IMR-90 (cell line): ENCODE results near the gene PPP1R14D.

Experiments
- BHLHE40 ChIP-seq: fragments of 150-350 bp; IDR thresholded peaks from 2 replicates; pipeline ENCODE4 v1.6.1; 2016; ENCODE audit warnings: mild to moderate bottlenecking, low read depth, low read length
- CHD1 ChIP-seq: IDR thresholded peaks from 2 replicates; pipeline ENCODE4 v1.6.1; 2012; ENCODE audit warnings: low read depth, low read length, improper control_type of control experiment
- MXI1 ChIP-seq: IDR thresholded peaks from 2 replicates; pipeline ENCODE4 v1.6.1; 2012; ENCODE audit warnings: low read depth, mild to moderate bottlenecking, low read length, moderate library complexity, borderline replicate concordance
- POLR2A ChIP-seq: IDR thresholded peaks from 2 replicates; pipeline ENCODE4 v1.6.1; 2012; ENCODE audit warnings: mild to moderate bottlenecking, low read depth, low read length
- RAD21 ChIP-seq: IDR thresholded peaks from 2 replicates; pipeline ENCODE4 v1.6.1; 2012; ENCODE audit warnings: low read length, improper control_type of control experiment
- RFX5 ChIP-seq: IDR thresholded peaks from 2 replicates; pipeline ENCODE4 v1.8.0; 2012; ENCODE audit warnings: low read depth, mild to moderate bottlenecking, low read length, moderate library complexity
- SMC3 ChIP-seq: fragments of 150-350 bp; IDR thresholded peaks from 2 replicates; pipeline ENCODE4 v1.6.1; 2016; ENCODE audit warnings: low read depth, mild to moderate bottlenecking, antibody characterized with exemption, low read length, moderate library complexity
- TF ChIP-seq, protein P1 (sequence below): fragments of 150-350 bp; IDR thresholded peaks from 2 replicates; pipeline ENCODE4 v1.6.1; 2017; ENCODE audit warnings: mild to moderate bottlenecking, antibody characterized with exemption, low read length, low read depth
- TF ChIP-seq, protein P2 (sequence below): conservative IDR thresholded peaks from 2 replicates; pipeline ENCODE4 v1.5.1; 2012; ENCODE audit warnings: mild to moderate bottlenecking, low read depth, low read length, improper control_type of control experiment

DNA sequence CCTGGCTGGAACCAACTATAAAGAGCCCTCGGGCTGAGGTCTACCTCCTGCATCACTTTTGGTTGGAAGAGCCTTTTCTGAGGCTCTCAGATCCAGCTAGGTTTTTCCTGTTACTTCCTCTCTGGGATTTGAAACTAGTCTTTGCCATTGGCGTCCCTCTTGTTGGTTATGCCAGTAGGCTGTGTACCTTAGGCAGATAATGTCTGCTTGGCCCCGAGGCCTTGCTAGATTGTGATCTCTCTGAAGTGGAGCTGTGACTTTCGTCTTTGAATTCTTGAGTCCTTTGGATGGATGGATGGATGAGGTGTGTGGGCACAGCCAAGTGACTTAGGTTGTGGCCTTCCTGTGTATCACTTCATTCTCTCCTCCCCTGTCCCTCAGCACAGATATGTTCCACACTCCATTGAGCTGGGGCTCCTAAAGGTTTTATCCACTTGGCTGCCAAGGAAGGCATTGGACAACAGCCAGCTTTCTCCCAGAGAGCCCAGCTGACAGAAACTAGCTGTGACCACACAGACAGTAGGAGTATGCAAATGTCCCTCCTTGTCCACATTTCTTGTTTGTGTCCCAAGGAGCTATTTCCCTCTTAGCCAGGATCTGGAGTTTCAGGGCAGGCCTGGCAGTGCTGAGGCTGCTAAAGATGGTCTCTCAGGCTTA lies 13.3 kb downstream of the PPP1R14D start:
- TF ChIP-seq SMC3 (no peak), RAD21 (no peak), CHD1 (no peak), BHLHE40 (no peak), POLR2A (no peak), MXI1 (no peak), RFX5 (no peak)
- TF ChIP-seq, protein P1, sequence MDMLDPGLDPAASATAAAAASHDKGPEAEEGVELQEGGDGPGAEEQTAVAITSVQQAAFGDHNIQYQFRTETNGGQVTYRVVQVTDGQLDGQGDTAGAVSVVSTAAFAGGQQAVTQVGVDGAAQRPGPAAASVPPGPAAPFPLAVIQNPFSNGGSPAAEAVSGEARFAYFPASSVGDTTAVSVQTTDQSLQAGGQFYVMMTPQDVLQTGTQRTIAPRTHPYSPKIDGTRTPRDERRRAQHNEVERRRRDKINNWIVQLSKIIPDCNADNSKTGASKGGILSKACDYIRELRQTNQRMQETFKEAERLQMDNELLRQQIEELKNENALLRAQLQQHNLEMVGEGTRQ, result no peak
- TF ChIP-seq, protein P2, sequence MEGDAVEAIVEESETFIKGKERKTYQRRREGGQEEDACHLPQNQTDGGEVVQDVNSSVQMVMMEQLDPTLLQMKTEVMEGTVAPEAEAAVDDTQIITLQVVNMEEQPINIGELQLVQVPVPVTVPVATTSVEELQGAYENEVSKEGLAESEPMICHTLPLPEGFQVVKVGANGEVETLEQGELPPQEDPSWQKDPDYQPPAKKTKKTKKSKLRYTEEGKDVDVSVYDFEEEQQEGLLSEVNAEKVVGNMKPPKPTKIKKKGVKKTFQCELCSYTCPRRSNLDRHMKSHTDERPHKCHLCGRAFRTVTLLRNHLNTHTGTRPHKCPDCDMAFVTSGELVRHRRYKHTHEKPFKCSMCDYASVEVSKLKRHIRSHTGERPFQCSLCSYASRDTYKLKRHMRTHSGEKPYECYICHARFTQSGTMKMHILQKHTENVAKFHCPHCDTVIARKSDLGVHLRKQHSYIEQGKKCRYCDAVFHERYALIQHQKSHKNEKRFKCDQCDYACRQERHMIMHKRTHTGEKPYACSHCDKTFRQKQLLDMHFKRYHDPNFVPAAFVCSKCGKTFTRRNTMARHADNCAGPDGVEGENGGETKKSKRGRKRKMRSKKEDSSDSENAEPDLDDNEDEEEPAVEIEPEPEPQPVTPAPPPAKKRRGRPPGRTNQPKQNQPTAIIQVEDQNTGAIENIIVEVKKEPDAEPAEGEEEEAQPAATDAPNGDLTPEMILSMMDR, result no peak
